ENCODE measurements around the gene AATK. TPM values are rescaled to one million over a fixed set of nuclear protein-coding genes. Genes with fewer than 3 reads are reported as not detected.

Gene AATK
- polyA plus RNA-seq, 1 donor (not counting 4 experiments of a cell fraction or from before 2014, with no cell fraction given), result 0.16 TPM

DNA sequence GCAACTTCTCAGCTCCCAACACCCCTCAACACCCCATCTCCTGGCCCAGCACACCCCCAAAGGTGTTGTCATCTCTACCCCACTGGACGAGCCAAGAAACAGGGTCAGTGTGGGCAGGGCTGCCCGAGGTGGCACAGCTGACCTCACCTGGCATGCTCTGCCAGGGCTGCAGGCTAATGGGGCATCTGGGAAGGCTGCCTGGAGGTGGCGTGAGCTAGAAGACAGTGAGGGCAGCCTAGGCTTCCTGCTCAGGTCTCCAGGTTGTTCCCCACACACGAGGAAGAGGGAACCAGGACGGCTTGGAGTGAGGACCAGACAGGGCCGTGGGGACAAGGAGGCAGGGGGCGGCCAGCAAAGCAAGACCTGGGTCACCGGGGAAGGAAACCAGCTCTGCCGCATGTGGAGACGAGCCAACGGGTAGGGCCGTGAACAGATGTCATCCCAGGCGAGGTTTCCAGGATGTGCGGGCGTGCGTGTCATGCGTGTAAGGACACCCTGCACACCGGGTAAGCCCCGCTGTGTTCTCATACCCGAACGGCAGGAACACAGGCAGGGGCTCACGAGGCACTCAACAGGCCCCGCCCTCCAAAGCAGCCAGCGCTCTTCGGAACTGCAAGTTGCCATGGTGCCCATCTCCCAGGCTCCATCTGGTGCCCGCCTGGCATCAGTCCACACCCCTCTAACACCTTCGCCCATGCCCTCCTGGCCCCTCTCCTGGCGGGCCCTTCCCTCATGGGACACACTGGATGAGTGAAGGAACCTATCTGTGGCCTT is 30.3 kb downstream of the AATK start:
- TF ChIP-seq, protein P1, sequence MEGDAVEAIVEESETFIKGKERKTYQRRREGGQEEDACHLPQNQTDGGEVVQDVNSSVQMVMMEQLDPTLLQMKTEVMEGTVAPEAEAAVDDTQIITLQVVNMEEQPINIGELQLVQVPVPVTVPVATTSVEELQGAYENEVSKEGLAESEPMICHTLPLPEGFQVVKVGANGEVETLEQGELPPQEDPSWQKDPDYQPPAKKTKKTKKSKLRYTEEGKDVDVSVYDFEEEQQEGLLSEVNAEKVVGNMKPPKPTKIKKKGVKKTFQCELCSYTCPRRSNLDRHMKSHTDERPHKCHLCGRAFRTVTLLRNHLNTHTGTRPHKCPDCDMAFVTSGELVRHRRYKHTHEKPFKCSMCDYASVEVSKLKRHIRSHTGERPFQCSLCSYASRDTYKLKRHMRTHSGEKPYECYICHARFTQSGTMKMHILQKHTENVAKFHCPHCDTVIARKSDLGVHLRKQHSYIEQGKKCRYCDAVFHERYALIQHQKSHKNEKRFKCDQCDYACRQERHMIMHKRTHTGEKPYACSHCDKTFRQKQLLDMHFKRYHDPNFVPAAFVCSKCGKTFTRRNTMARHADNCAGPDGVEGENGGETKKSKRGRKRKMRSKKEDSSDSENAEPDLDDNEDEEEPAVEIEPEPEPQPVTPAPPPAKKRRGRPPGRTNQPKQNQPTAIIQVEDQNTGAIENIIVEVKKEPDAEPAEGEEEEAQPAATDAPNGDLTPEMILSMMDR (optimal IDR thresholded peaks at IDR 0.05 in 1 of 3, IDR thresholded peaks at IDR 0.05 in 1 of 3, conservative IDR thresholded peaks at IDR 0.05 in 1 of 3; ENCODE audit: extremely low read depth in 1 of 3, insufficient read depth in 2 of 3, low read length in 3 of 3), result no peak
- Histone ChIP-seq H3K9me1 (ENCODE audit: control insufficient read depth, extremely low read depth, insufficient read depth, low read length) (no peaks in the 10 kb centered on the region), H3K9ac (ENCODE audit: control insufficient read depth, extremely low read depth, insufficient read depth, low read length) (no peak overlapping the region), H3K4me1 (ENCODE audit: control insufficient read depth, extremely low read depth, insufficient read depth, low read length) (no peaks in the 10 kb centered on the region), H3K27ac (ENCODE audit: control insufficient read depth, insufficient read depth, low read length) (no peak overlapping the region), H4K20me1 (ENCODE audit: control insufficient read depth, extremely low read depth, insufficient read depth, low read length) (no peaks in the 10 kb centered on the region), H2AFZ (ENCODE audit: control insufficient read depth, low read length) (no peak overlapping the region), H3K27me3 (ENCODE audit: control insufficient read depth, extremely low read depth, insufficient read depth, low read length) (peaks cover 23% of the 10 kb centered on the region), H3K36me3 (ENCODE audit: control insufficient read depth in 2 of 2, extremely low read depth in 1 of 2, insufficient read depth in 2 of 2, low read length in 2 of 2) (no peaks in the 10 kb centered on the region), H3K4me2 (ENCODE audit: control insufficient read depth, extremely low read depth, insufficient read depth, low read depth, low read length) (no peak overlapping the region), H3K79me2 (ENCODE audit: control insufficient read depth, insufficient read depth, low read length) (no peaks in the 10 kb centered on the region), H3K4me3 (ENCODE audit: control insufficient read depth in 2 of 3, extremely low read depth in 1 of 3, insufficient read depth in 2 of 3, low read depth in 1 of 3, low read length in 3 of 3) (no peak overlapping the region), H3K9me3 (ENCODE audit: control insufficient read depth, low read depth, low read length) (peaks cover 7% of the 10 kb centered on the region)
- dilution Hi-C loops (cut with MboI; ENCODE audit: extremely low pct_ligation_motif_present, low sequenced_read_pairs), result no loop called here
- DNase-seq (ENCODE audit: low read depth, low spot score), result no peak
- no peak for FAIRE-seq

DNA sequence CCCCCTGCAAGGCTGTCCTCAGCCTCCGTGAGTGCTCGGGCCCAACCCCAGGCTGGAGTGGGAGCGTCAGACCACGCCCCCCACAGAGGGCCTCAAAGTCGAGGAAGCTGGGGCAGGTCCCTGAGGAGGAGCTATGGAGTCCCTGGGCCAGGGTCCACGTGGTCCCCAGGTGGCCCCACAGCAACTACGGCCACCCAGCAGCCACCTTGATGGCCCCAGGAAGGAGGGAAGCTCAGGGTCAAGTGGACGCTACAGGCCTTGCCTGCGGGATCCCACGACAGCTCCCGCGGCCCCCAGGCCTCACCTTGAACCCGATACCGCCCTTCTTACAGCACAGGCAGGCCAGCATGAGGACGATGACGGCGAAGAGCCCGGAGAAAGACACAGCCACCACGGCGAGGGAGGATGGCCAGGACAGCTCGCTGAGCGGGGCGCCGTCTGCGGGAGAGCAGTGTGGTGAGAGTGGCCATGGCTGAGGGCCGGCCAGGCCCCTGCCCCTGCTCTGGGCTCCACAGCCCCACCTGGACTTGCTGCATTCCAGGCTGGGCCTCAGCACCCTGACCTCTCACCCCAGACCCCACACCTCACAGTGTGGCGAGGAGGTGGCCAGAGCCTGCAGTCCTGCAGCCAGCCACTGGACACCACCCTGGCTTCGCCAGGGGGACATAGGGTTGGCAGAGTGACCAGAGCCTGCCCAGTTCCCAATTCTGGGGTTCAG is 31.8 kb downstream of the AATK start:
- H3K9me1 ChIP-seq (ENCODE audit: control insufficient read depth, extremely low read depth, insufficient read depth, low read length), result no peaks in the 10 kb centered on the region
- no peak overlapping the region for H3K9ac ChIP-seq (ENCODE audit: control insufficient read depth, extremely low read depth, insufficient read depth, low read length)
- H3K9me3 ChIP-seq (ENCODE audit: control insufficient read depth, low read depth, low read length), result peaks cover 7% of the 10 kb centered on the region
- no peaks in the 10 kb centered on the region for H3K36me3 ChIP-seq (ENCODE audit: control insufficient read depth in 2 of 2, extremely low read depth in 1 of 2, insufficient read depth in 2 of 2, low read length in 2 of 2)
- peaks cover 23% of the 10 kb centered on the region for H3K27me3 ChIP-seq (ENCODE audit: control insufficient read depth, extremely low read depth, insufficient read depth, low read length)
- no peaks in the 10 kb centered on the region for H3K79me2 ChIP-seq (ENCODE audit: control insufficient read depth, insufficient read depth, low read length)
- no peak for DNase-seq (ENCODE audit: low read depth, low spot score)
- no peak overlapping the region for H3K4me3 ChIP-seq (ENCODE audit: control insufficient read depth in 2 of 3, extremely low read depth in 1 of 3, insufficient read depth in 2 of 3, low read depth in 1 of 3, low read length in 3 of 3)
- no peaks in the 10 kb centered on the region for H3K4me1 ChIP-seq (ENCODE audit: control insufficient read depth, extremely low read depth, insufficient read depth, low read length)
- no peak overlapping the region for H3K4me2 ChIP-seq (ENCODE audit: control insufficient read depth, extremely low read depth, insufficient read depth, low read depth, low read length)
- no peak overlapping the region for H3K27ac ChIP-seq (ENCODE audit: control insufficient read depth, insufficient read depth, low read length)
- no peaks in the 10 kb centered on the region for H4K20me1 ChIP-seq (ENCODE audit: control insufficient read depth, extremely low read depth, insufficient read depth, low read length)
- no peak for TF ChIP-seq EZH2 (IDR thresholded peaks at IDR 0.05; ENCODE audit: low read length)
- TF ChIP-seq, protein P1 (optimal IDR thresholded peaks at IDR 0.05 in 1 of 3, IDR thresholded peaks at IDR 0.05 in 1 of 3, conservative IDR thresholded peaks at IDR 0.05 in 1 of 3; ENCODE audit: extremely low read depth in 1 of 3, insufficient read depth in 2 of 3, low read length in 3 of 3), result no peak
- dilution Hi-C loops (cut with MboI; ENCODE audit: extremely low pct_ligation_motif_present, low sequenced_read_pairs), result no loop called here
- H2AFZ ChIP-seq (ENCODE audit: control insufficient read depth, low read length), result no peak overlapping the region
- no peak for FAIRE-seq

Measured in keratinocyte (primary cell).